Gastrocnemius medialis (tissue), 4 donors: Measurements from ENCODE around the gene GABARAPL2. TPM values are rescaled to one million over a fixed set of nuclear protein-coding genes. Genes with fewer than 3 reads are reported as not detected.
"Not testable (repeated sequence)": the region's sequence is repeated elsewhere in the genome, so short reads cannot be mapped to it uniquely, and the experiment has no call there.

Experiments used
- ATAC-seq, 2 donors: fragments of 150-250 bp; one replicate each; pipeline ENCODE4 v1.9.1; 2016
- DNase-seq, 2 donors: peaks; one replicate each; pipeline ENCODE4 v3.0.0-alpha.2; 2019
- H3K27ac ChIP-seq, 4 donors: fragments of 200-600 bp; sonication (generic); 1 replicate in 1 of 4; 2 replicates in 3 of 4; pipeline ENCODE4 v1.5.1; 2016 to 2018; ENCODE audit warnings: mild to moderate bottlenecking in 2 of 4, moderate library complexity in 1 of 4
- H3K27me3 ChIP-seq, 3 donors: fragments of 200-600 bp; sonication (generic) in 2 of 3; 1 replicate in 1 of 3; 2 replicates in 2 of 3; pipeline versions ENCODE4 v1.5.1 to v1.6.0; 2016 to 2019; ENCODE audit warnings: mild to moderate bottlenecking in 1 of 3, moderate library complexity in 1 of 3
- H3K36me3 ChIP-seq, 2 donors: fragments of 200-600 bp; sonication (generic) in 1 of 2; one replicate each; pipeline ENCODE4 v1.5.1; 2017 to 2018
- H3K4me1 ChIP-seq, 2 donors: fragments of 200-600 bp; sonication (generic) in 1 of 2; one replicate each; pipeline ENCODE4 v1.5.1; 2016 to 2017; ENCODE audit warnings: mild to moderate bottlenecking in 2 of 2
- H3K4me3 ChIP-seq, 4 donors: fragments of 200-600 bp; sonication (generic) in 3 of 4; 1 replicate in 1 of 4; 2 replicates in 3 of 4; pipeline ENCODE4 v1.5.1; 2016 to 2019; ENCODE audit warnings: mild to moderate bottlenecking in 2 of 4
- H3K9me3 ChIP-seq, 3 donors: fragments of 200-600 bp; sonication (generic) in 2 of 3; 1 replicate in 1 of 3; 2 replicates in 2 of 3; pipeline ENCODE4 v1.5.1; 2016 to 2019
- POLR2A ChIP-seq, 2 donors: fragments of 450-650 bp; IDR thresholded peaks; one replicate each; pipeline ENCODE4 v1.6.1; 2017; ENCODE audit warnings: antibody characterized with exemption in 2 of 2, mild to moderate bottlenecking in 2 of 2, moderate library complexity in 2 of 2
- in situ Hi-C, 4 donors: fragments of 200-750 bp; cut with MboI; loops; one replicate each; pipeline versions ENCODE4 v1.15.0 to v1.8.0; 2017; ENCODE audit warnings: low sequenced_read_pairs in 4 of 4
- intact Hi-C: fragments of 100-400 bp; cut with DNase I; formaldehyde crosslinking; loops from one replicate; pipeline ENCODE4 v1.15.1; 2023; ENCODE audit warnings: low total_unique reads
- total RNA-seq, 4 donors: library from RNA; depleted of rRNA; stranded (reverse); fragments of >200 nt; gene quantifications; one replicate each; pipeline versions ENCODE4 v1.1.0 to v1.2.3, GENCODE V29; 2016
- TF ChIP-seq, protein P1 (sequence below), 5 experiments: fragments of 450-650 bp in 3 of 5; fragments of 200-600 bp in 2 of 5; sonication (generic) in 2 of 5; IDR thresholded peaks in 4 of 5; conservative IDR thresholded peaks in 1 of 5; 1 replicate in 4 of 5; 2 replicates in 1 of 5; pipeline ENCODE4 v1.5.1; 2016 to 2019; ENCODE audit warnings: antibody characterized with exemption in 5 of 5, mild to moderate bottlenecking in 3 of 5, moderate library complexity in 3 of 5

The GABARAPL2 gene
- total RNA-seq, 4 donors from 2014 or later, result 92.2 to 137 (median 117) TPM

DNA sequence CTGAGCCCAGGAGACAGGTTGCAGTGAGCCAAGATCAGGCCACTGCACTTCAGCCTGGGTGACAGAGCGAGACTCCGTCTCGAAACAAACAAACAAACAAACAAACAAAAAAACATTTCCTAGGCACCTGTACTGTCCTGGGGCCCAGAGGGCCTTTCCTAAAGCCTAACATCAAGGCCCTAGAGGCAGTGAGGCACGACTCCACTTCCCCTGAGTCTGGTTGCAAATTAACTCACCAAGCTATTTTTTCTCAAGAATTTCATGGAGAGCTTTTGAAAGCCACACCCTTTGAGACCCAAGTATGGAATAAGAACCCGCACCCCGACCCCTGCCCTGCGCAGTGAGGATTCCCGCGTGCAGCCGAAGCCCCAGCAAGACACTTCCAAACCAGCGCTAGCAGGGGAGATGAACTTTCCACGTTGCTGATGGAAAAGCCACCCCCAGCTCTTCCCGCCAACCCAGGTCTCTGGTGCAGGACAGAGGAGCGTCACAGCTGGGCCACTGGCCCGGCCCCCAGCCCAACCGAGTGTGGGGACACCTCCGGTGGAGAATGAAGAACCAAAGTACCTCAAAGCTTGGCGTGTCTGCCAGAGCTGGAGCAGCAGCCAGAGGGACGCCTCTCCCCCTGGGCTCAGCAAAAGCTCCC lies 31.5 kb upstream of the GABARAPL2 start:
- no peak overlapping the region for H3K4me3 ChIP-seq
- no peaks in the 10 kb centered on the region for H3K36me3 ChIP-seq

DNA sequence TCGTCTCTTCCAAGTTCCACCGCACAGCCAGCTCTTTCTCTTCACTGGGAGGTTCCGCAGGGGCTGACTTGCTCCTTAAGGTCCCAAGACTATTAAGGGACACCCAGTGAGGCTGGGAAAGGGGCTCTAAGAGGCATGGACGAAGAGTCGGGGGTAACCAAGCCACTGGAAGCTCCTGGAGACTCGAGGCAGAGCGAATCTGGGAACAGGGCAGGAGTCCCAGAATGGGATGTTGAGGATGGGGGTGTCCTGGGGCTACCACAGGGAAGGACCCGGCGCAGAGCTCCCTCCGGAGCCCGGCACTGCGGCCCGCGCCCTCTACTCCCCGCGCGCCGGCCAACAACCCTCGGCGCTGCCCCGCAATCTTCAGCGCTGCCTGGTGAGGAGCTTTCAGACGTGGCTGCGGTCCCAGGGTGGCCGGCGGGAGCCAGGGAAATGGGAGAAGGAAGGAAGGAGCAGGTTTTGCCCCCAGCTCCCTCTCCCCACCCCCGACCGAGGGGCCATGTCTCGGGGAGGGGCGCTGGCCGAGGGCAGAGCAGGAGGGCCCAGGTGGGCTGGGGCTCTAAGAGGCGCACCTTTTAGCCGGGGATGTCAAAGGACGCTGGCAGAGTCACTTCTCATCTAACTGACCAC lies 30.9 kb upstream of the GABARAPL2 start:
- ATAC-seq (no peak), DNase-seq (no peak)
- TF ChIP-seq, protein P1, sequence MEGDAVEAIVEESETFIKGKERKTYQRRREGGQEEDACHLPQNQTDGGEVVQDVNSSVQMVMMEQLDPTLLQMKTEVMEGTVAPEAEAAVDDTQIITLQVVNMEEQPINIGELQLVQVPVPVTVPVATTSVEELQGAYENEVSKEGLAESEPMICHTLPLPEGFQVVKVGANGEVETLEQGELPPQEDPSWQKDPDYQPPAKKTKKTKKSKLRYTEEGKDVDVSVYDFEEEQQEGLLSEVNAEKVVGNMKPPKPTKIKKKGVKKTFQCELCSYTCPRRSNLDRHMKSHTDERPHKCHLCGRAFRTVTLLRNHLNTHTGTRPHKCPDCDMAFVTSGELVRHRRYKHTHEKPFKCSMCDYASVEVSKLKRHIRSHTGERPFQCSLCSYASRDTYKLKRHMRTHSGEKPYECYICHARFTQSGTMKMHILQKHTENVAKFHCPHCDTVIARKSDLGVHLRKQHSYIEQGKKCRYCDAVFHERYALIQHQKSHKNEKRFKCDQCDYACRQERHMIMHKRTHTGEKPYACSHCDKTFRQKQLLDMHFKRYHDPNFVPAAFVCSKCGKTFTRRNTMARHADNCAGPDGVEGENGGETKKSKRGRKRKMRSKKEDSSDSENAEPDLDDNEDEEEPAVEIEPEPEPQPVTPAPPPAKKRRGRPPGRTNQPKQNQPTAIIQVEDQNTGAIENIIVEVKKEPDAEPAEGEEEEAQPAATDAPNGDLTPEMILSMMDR (IDR thresholded peaks at IDR 0.05 in 4 of 5, conservative IDR thresholded peaks at IDR 0.05 in 1 of 5), result no peak
- TF ChIP-seq POLR2A (IDR thresholded peaks at IDR 0.05), result no peak
- Histone ChIP-seq H3K4me3 (no peak overlapping the region), H3K36me3 (no peaks in the 10 kb centered on the region), H3K4me1 (no peaks in the 10 kb centered on the region), H3K27me3 (no peaks in the 10 kb centered on the region), H3K27ac (no peak overlapping the region), H3K9me3 (no peaks in the 10 kb centered on the region)
- intact Hi-C loops (no loop called here), in situ Hi-C loops (no loop called here)

More for the DNA sequence above, 31.5 kb upstream of the GABARAPL2 start:
- Histone ChIP-seq H3K4me1 (no peaks in the 10 kb centered on the region), H3K27ac (no peak overlapping the region), H3K9me3 (no peaks in the 10 kb centered on the region), H3K27me3 (no peaks in the 10 kb centered on the region)
- TF ChIP-seq POLR2A (IDR thresholded peaks at IDR 0.05), result no peak
- TF ChIP-seq, protein P1 (IDR thresholded peaks at IDR 0.05 in 4 of 5, conservative IDR thresholded peaks at IDR 0.05 in 1 of 5), result no peak
- DNase-seq (no peak), ATAC-seq (no peak)
- in situ Hi-C loops, result no loop called here
- intact Hi-C loops, result no loop called here

DNA sequence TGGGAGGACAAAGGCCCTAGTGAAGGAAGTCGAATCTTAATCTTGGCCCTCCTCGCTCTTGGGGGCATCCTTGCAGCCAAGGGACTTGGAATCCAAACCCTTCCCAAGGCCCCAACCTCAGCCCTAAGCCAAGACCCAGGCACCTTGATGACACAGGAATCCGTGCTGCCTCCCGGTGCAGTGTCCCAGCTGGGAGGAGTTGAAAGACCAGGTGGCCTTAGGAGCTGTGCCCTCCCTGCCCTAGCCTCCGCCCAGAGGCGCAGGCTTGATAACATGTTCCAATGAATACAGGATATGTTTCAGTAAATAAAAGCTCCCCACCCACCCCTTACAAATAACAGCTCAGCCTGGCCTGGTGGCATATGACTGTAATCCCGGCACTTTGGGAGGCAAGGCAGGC lies 30.3 kb upstream of the GABARAPL2 start, which contains the start of gene CHST5:
CHST5 (minus strand) TSS at position 208 of the 400 bp plus-strand sequence. CDS start 5,724 bp downstream, outside the sequence.
- in situ Hi-C loops, result no loop called here

DNA sequence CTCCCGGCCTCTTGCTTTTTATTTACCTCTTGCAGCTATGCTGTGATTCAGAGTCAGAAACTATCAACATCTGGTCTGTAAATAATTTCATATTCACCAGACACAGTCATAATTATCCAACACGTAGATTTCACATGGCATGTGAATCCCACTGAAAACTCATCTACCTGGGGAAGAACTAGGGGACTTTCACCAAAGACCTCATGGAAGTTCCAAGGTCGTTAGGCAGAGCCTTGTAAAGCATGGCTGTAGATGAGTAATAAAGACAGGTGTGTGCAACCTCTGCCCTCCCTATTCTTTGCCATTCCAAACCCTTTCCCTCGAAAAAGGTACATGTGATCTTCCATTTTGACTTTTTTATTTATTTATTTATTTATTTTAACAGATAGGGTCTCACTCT lies 28.4 kb upstream of the GABARAPL2 start:
- in situ Hi-C loops (no loop called here), intact Hi-C loops (no loop called here)
- Histone ChIP-seq H3K9me3 (no peaks in the 10 kb centered on the region), H3K36me3 (no peaks in the 10 kb centered on the region), H3K27me3 (no peaks in the 10 kb centered on the region), H3K27ac (no peak overlapping the region), H3K4me3 (no peak overlapping the region), H3K4me1 (no peaks in the 10 kb centered on the region)
- no peak for ATAC-seq
- no peak for DNase-seq
- TF ChIP-seq, protein P1 (IDR thresholded peaks at IDR 0.05 in 4 of 5, conservative IDR thresholded peaks at IDR 0.05 in 1 of 5), result no peak
- TF ChIP-seq POLR2A (IDR thresholded peaks at IDR 0.05), result no peak

More for the DNA sequence above, 30.3 kb upstream of the GABARAPL2 start, which contains the start of gene CHST5:
- H3K4me1 ChIP-seq, result no peaks in the 10 kb centered on the region
- no peaks in the 10 kb centered on the region for H3K36me3 ChIP-seq
- no peak within 1 kb of the TSS for H3K27ac ChIP-seq
- H3K9me3 ChIP-seq, result no peaks in the 10 kb centered on the region
- H3K27me3 ChIP-seq, result no peaks in the 10 kb centered on the region
- H3K4me3 ChIP-seq, result no peak within 1 kb of the TSS
- intact Hi-C loops, result no loop called here
- TF ChIP-seq POLR2A (IDR thresholded peaks at IDR 0.05), result no peak
- TF ChIP-seq, protein P1 (IDR thresholded peaks at IDR 0.05 in 4 of 5, conservative IDR thresholded peaks at IDR 0.05 in 1 of 5), result no peak
- no peak for DNase-seq
- no peak for ATAC-seq

DNA sequence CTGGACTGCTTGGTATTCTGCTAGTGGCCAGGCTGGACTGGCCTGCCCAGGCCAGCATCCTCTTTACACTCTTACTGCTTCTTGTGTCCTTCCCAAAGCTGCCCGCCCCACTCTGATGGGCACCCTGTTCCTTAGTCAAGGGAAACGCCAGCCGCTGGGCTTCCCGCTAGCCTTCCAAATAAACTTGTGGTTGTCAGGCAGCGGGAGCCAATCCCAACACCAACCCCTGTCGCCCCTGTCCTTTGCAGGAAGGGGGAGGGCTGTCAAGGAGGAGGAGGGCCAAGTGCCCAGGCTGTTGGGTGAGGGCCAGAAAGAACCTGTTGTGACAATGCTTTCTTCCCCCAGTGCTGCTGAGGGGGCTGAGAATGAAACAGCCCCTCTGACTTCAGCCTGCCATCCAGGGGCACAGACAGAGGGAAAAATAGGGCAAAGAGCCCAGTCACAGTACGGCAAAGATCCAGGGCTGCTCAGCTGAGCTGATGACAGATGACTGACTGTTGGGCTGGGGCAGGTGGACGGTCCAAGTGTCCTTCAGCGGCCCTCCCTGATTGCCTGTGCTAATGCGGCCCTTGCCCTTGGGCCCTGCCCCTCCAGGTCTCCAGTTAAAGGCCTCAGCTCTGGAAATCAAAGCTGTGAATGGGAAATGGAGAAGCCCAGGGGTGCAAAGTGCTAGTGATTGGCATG lies 27.2 kb upstream of the GABARAPL2 start:
- DNase-seq, intact Hi-C loops, H3K27me3 ChIP-seq, H3K9me3 ChIP-seq, in situ Hi-C loops, H3K36me3 ChIP-seq, H3K4me3 ChIP-seq, H3K27ac ChIP-seq, H3K4me1 ChIP-seq: not testable (repeated sequence)
- ATAC-seq, result peak; percentile 66 to 68
